Spleen (tissue), 11 donors: ENCODE results near the gene ITGA6. TPM values are rescaled to one million over a fixed set of nuclear protein-coding genes. Genes with fewer than 3 reads are reported as not detected.

ENCODE experiments used
- DNase-seq: peaks from one replicate; pipeline ENCODE4 v3.0.0-alpha.2; 2020
- H3K27ac ChIP-seq, 8 donors: fragments of 200-600 bp; sonication (generic) in 7 of 8; 1 replicate in 4 of 8; 2 replicates in 4 of 8; pipeline versions ENCODE4 v1.5.0 to v1.8.0; 2016 to 2021; ENCODE audit warnings: inconsistent platforms in 4 of 8, mild to moderate bottlenecking in 4 of 8, moderate library complexity in 1 of 8
- H3K27me3 ChIP-seq, 7 donors: fragments of 200-600 bp; sonication (generic) in 6 of 7; replicated peaks in 1 of 7; 1 replicate in 4 of 7; 2 replicates in 3 of 7; pipeline versions ENCODE4 v1.5.0 to v1.8.0; 2016 to 2021; ENCODE audit warnings: inconsistent platforms in 3 of 7, mild to moderate bottlenecking in 1 of 7
- H3K36me3 ChIP-seq, 6 donors: fragments of 200-600 bp; sonication (generic) in 5 of 6; 1 replicate in 4 of 6; 2 replicates in 2 of 6; pipeline versions ENCODE4 v1.5.0 to v1.8.0; 2016 to 2021; ENCODE audit warnings: inconsistent platforms in 2 of 6
- H3K4me1 ChIP-seq, 6 donors: fragments of 200-600 bp; sonication (generic) in 5 of 6; 1 replicate in 3 of 6; 2 replicates in 3 of 6; pipeline versions ENCODE4 v1.5.0 to v1.8.0; 2016 to 2021; ENCODE audit warnings: inconsistent platforms in 3 of 6
- H3K4me3 ChIP-seq, 8 donors: fragments of 200-600 bp; sonication (generic) in 7 of 8; 1 replicate in 4 of 8; 2 replicates in 4 of 8; pipeline versions ENCODE4 v1.5.0 to v1.8.0; 2016 to 2021; ENCODE audit warnings: inconsistent platforms in 4 of 8, mild to moderate bottlenecking in 4 of 8, moderate library complexity in 2 of 8
- H3K9me3 ChIP-seq, 8 donors: fragments of 200-600 bp; sonication (generic) in 7 of 8; 1 replicate in 4 of 8; 2 replicates in 4 of 8; pipeline versions ENCODE4 v1.5.0 to v1.8.0; 2016 to 2021; ENCODE audit warnings: inconsistent platforms in 4 of 8
- POLR2A ChIP-seq, 3 donors: fragments of 450-650 bp; IDR thresholded peaks; one replicate each; pipeline ENCODE4 v1.5.1; 2017; ENCODE audit warnings: antibody characterized with exemption in 3 of 3, mild to moderate bottlenecking in 1 of 3
- POLR2AphosphoS5 ChIP-seq, 3 donors: sonication (generic); formaldehyde crosslinking; IDR thresholded peaks; one replicate each; pipeline ENCODE4 v1.5.1; 2017; ENCODE audit warnings: antibody characterized with exemption in 3 of 3
- WGBS, 5 donors: extraction: QIAGEN DNeasy Blood & Tissue Kit in 3 of 5; methylation state at CpG; one replicate each; pipeline versions ENCODE4 v1.1.5 to v1.1.7; 2013 to 2018; 5-methylcytosine and 5-hydroxymethylcytosine counted together
- intact Hi-C: fragments of 100-400 bp; cut with DNase I; formaldehyde crosslinking; loops from one replicate; pipeline ENCODE4 v1.15.0; 2023; ENCODE audit warnings: low total_unique reads
- polyA plus RNA-seq, 3 donors: library from polyadenylated mRNA; stranded (reverse); fragments of 200-250 nt; gene quantifications; one replicate each; pipeline ENCODE4 v1.2.1, GENCODE V29; 2013
- total RNA-seq, 7 donors: library from RNA; depleted of rRNA in 3 of 7; stranded (reverse); fragments of >200 nt in 3 of 7; fragmentation: NEBNext Ultra II Directional in 4 of 7; extraction: Animal tissue kit (Norgen Biotek cat#: 25700) in 4 of 7; gene quantifications; one replicate each; pipeline versions ENCODE4 v1.1.0 to v1.2.1, GENCODE V29; 2016 to 2021
- TF ChIP-seq, protein P1 (sequence below), 11 experiments: fragments of 200-600 bp in 7 of 11; fragments of 450-650 bp in 4 of 11; sonication (generic) in 4 of 11; IDR thresholded peaks in 8 of 11; conservative IDR thresholded peaks in 3 of 11; 1 replicate in 7 of 11; 2 replicates in 4 of 11; pipeline versions ENCODE4 v1.4.0 to v1.8.0; 2016 to 2021; ENCODE audit warnings: antibody characterized with exemption in 11 of 11, inconsistent platforms in 4 of 11, mild to moderate bottlenecking in 1 of 11
- donor health status: healthy with polysubstance abuse.
- donor health status: DM: no; HTN: no; CAD: no; lungs with moderate emphysema.
- donor health status: DM: no; HTN: no; CAD: no.
- donor health status: Bipolar disorder and iron deficiency.
- donor health status: healthy.
- donor health status: DM: no; HTN: no; CAD: no.
- donor health status: DM: yes; HTN: yes; CAD: no.

Gene ITGA6
- total and polyA plus RNA-seq, 10 donors: 6.9 to 172 (median 88.8) TPM

DNA sequence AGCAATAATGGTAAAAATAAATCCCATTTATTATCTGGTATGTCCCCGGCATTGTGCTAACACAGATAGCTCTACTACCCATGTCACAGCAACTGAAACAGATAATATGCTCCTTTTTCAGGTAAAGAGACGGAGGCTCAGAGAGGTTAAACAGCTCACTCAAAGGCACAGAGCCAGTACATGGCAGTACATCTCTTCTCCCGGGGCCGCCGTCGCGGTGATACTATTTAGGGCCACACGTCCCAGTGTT, 127.8 kb downstream of the ITGA6 start:
- Histone ChIP-seq H3K27me3 (no peaks in the 10 kb centered on the region), H3K4me1 (peaks cover 5 to 48% (median 27%) of the 10 kb centered on the region in 6 donors), H3K27ac (peak overlapping the region; percentile 85 to 98 (median 96)), H3K9me3 (no peaks in the 10 kb centered on the region), H3K4me3 (peak overlapping the region; percentile 78 to 98 (median 88)), H3K36me3 (peaks cover 0 to 19% (median 6%) of the 10 kb centered on the region in 6 donors)
- no peak for DNase-seq
- intact Hi-C loops: no loop called here
- no peak for TF ChIP-seq POLR2A (IDR thresholded peaks at IDR 0.05)
- TF ChIP-seq POLR2AphosphoS5 (IDR thresholded peaks at IDR 0.05): no peak
- TF ChIP-seq, protein P1, sequence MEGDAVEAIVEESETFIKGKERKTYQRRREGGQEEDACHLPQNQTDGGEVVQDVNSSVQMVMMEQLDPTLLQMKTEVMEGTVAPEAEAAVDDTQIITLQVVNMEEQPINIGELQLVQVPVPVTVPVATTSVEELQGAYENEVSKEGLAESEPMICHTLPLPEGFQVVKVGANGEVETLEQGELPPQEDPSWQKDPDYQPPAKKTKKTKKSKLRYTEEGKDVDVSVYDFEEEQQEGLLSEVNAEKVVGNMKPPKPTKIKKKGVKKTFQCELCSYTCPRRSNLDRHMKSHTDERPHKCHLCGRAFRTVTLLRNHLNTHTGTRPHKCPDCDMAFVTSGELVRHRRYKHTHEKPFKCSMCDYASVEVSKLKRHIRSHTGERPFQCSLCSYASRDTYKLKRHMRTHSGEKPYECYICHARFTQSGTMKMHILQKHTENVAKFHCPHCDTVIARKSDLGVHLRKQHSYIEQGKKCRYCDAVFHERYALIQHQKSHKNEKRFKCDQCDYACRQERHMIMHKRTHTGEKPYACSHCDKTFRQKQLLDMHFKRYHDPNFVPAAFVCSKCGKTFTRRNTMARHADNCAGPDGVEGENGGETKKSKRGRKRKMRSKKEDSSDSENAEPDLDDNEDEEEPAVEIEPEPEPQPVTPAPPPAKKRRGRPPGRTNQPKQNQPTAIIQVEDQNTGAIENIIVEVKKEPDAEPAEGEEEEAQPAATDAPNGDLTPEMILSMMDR (IDR thresholded peaks at IDR 0.05 in 8 of 11, conservative IDR thresholded peaks at IDR 0.05 in 3 of 11): no peak
- 10 to 17% (median 14%) methylated on average over 5 to 8 of the region's 8 CpGs for WGBS, 5 donors

Other genes with a start within 250 kb of the ITGA6 start
- 10 to 100 TPM; 25.8 to 61.7 (median 28.9) TPM for gene PDK1, start 128.5 kb downstream of the ITGA6 start, total RNA-seq
- 1 to 10 TPM; 4.4 to 6.6 (median 4.7) TPM for gene PDK1, start 128.5 kb downstream of the ITGA6 start, polyA plus RNA-seq